ENCODE measurements around the gene NGRN.
"Not testable (repeated sequence)": the region's sequence is repeated elsewhere in the genome, so short reads cannot be mapped to it uniquely, and the experiment has no call there.

DNA sequence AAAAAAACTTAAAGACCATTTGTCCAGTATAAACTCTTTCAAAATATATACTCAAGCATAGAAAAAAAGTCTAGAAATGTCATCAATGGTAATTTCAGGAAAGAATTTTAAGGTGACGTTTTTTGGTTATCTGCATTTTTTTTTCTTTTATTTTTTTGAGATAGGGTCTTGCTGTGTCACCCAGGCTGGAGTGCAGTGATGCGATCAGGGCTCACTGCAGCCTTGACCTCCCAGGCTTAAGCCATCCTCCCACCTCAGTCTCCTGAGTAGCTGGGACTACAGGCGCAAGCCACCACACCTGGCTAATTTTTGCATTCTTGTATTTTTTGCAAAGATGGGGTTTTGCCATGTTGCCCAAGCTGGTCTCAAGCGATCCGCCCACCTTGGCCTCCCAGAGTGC lies 15.3 kb downstream of the NGRN start:
- TF ChIP-seq, protein P1, sequence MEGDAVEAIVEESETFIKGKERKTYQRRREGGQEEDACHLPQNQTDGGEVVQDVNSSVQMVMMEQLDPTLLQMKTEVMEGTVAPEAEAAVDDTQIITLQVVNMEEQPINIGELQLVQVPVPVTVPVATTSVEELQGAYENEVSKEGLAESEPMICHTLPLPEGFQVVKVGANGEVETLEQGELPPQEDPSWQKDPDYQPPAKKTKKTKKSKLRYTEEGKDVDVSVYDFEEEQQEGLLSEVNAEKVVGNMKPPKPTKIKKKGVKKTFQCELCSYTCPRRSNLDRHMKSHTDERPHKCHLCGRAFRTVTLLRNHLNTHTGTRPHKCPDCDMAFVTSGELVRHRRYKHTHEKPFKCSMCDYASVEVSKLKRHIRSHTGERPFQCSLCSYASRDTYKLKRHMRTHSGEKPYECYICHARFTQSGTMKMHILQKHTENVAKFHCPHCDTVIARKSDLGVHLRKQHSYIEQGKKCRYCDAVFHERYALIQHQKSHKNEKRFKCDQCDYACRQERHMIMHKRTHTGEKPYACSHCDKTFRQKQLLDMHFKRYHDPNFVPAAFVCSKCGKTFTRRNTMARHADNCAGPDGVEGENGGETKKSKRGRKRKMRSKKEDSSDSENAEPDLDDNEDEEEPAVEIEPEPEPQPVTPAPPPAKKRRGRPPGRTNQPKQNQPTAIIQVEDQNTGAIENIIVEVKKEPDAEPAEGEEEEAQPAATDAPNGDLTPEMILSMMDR (conservative IDR thresholded peaks at IDR 0.05; ENCODE audit: low read depth in 2 of 2): not testable (repeated sequence)
- TF ChIP-seq POLR2AphosphoS5 (IDR thresholded peaks at IDR 0.05; ENCODE audit: low read depth); EZH2phosphoT487 (IDR thresholded peaks at IDR 0.05; ENCODE audit: unreplicated experiment): not testable (repeated sequence)
